HG03378 (cell line): Measurements from ENCODE around the gene MAPKAP1.

Experiments used
- ATAC-seq: cut with Tn5 transposase; IDR thresholded peaks from one replicate; pipeline ENCODE4 v1.9.1; 2021; ENCODE audit warnings: mild to moderate bottlenecking, moderate library complexity; ENCODE audit not compliant: unreplicated experiment

The MAPKAP1 gene

DNA sequence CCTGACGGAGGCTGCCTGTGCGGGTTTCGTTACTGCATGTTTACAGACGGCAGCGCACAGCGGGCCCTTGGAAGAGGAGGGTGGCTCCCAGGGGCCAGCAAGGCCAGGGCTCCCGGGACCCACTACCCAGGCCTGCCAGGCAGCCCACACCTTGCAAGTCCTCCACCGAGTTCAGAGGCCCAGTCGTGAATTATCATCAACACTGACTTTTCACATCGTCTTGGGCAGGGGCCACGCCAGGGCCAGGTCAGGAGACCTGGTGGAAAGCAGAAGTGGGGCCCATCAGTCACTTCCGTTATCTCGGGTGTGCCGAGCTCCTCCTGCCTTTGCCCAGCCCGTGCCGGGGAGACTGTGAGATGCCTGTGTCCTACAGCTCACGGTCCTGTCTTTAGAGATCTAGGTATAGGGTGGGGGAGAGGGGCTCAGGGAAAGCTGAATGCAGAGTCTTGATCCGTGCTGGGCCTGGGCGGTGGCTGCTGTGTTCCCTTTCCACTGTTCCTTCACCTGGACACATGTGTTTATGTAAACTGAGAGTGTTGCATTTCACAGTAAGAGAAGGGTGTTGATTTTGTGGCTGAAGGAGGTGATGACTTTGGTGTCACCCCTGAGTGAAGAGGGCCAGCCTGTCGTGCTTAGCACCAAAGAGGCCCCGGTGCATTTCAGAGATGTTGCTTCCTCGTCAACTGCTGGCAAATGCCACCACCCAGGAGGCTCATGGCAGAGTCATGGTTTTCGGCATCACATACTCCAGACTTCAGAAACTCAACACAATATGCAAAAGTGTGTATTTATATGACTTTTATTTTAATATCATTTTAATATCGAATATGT, 270.2 kb downstream of the MAPKAP1 start:
- ATAC-seq = no peak

GRCh38 chr9:125435776-125436612, 271.0 kb downstream of the MAPKAP1 start:
- ATAC-seq = no peak

- ATAC-seq = no peak
Measured at GRCh38 chr9:125434986-125435775, 271.8 kb downstream of the MAPKAP1 start.

DNA sequence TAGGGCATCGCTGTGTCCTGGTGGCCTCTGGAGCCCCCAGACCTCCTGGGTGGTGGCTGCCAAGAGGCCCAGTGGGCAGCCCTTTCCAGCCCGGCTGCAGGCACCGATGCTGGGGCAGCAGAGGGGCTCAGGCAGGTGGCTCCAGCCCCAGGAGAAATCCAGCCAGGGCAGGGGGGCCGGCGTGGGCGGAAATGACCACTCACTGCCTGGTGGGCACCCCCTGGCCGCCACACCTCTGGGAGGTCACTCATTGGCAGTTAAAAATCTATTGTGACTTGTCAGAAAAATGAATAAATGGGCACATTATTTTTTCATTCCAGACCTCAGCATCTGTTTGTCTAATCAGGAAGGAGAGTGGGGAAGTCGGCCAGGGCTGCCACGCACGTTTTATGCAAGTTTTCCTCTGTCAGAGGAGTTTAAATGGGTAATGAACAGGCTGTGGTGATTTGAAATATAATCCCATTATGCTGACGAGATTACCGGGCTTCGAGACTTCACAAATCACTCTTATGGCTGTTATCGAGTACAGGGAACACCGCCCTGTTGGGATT, 273.5 kb downstream of the MAPKAP1 start:
- no peak for ATAC-seq

GRCh38 chr9:125432715-125433385, 274.2 kb downstream of the MAPKAP1 start:
- ATAC-seq = no peak

GRCh38 chr9:125431741-125432271, 275.2 kb downstream of the MAPKAP1 start:
- no peak for ATAC-seq

- ATAC-seq = no peak
Measured at GRCh38 chr9:125431012-125431305, 276.0 kb downstream of the MAPKAP1 start.

DNA sequence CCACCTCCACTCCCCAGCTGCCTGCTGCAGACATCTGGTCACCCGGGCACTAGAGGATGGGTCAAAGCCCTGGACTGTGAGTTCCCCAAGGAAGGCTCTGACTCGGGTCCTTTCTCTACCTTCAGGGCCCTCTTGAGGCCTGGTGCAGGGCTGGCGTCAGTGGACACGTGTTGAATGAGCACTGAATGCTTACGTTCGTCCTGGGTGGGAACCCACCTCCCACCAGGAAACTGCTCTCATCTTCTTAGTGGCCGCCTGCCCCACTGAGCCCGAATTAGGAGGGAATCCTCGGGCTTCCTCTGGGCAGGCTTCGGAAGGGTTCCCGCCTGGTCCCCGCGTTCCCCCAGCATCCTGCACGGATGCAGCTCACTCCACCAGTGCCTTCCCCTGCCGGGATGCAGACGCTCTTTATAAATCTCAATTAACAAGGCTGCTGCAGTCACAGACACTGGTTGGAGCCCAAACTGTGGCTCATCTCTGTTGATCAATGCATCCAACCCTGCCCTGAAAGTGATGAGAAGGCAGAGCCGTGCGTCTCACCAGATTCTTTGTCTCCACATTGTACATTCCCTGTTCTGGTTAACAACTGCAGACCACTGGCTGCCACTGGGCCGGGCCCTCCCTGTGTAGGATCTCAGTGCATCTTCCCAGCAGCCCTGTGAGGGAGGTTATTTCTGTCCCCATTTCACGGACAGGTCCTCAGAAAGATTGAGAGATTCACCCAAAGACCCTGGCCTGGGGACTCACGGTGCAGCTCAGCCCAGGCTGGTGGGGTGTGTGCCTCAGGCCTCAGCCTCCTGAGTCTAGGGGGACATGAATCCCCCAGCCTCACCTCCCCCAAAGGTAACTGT, 276.6 kb downstream of the MAPKAP1 start:
- no peak for ATAC-seq

DNA sequence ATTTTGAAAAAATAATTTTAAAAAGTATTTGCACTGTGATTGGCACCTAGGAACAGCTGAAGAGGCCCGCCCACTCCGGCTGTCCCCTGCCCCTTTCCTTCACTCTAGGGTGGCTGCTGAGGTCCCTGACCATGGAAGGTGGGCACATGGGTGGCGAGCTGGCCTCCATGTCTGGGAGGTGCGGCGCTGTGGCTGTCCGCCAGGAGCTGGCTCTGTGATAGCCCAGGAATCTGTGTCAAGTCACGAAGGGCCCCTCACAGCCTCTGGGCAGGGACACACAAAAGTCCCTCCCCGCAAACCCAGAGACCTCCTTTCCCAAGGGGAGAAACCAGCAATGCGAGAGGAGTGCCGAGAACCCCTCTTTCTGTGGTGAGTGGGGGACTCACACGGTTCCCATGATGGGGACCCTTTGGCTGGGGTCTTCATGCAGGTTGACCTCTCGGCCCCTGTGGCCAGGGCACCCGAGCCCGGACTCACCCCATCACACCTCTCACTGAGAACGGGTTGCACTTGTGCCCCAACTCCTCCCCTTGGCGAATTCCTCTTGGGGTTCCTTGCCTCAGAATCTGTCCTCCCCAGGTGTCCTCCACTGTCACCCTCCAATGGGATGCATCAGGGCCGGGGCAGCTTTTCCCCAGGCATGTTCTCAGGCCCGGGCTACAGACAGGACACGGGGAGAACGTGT, 277.4 kb downstream of the MAPKAP1 start:
- no peak for ATAC-seq

- ATAC-seq = no peak
Measured at GRCh38 chr9:125428902-125429467, 278.0 kb downstream of the MAPKAP1 start.

DNA sequence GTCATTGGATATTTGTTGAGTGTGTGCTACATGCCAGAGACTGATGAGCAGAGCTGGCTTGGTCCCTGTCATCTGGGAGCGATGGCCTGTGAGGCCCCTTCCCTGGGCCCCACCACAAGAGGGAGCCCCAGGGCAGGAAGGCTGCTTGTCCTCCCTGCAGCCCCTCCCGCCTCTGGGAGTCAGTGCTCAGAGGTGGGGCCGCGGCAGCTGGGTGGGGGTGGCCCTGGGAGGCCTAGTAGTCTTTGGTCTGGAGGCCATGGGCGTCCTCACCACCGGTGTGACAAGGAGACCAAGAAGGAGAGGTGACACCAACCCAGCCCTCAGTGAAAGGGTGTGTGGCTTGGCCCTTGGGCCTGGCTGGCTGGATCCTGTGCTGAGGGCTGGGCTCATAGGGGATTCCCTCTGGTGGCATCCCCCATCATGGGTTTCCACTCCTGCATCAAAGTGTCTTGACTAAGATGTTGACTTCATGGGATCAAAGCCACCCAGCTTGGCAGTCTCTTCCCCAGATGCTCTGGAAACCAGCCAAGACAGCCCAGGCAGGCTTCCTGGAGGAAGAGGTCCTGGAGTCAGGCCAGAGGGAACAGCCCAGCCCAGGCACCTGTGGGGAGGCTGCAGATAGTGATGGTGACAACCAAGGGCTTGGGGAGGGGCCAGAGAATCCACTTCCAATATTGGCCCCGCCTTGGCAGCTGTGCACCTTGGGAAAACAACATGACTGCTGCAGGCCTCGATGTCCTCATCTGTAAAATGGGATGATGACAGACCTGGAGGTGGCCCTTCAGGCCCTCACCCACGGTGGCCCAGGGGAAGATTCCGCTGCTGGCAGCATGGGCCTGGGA, 278.7 kb downstream of the MAPKAP1 start:
- ATAC-seq = no peak

DNA sequence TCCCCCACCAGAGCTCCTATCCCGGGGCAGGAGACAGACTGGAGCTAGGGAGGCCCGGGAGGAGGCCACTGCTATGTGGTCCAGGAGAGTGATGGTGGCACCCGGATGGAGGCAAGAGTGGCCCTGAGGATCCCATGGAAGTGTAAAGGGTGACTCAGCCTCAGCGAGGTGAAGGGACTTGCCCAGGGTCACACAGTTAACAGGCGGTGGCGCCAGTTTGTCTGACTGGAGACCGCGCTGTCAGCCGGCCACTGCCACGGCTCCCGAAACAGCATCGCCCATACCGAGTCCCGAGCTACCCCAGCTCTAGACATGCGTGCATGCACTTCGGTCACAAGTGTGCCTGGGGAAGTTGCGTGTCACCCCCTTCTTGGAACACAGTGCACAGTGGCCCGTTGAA, 279.5 kb downstream of the MAPKAP1 start:
- no peak for ATAC-seq

- no peak for ATAC-seq
Measured at GRCh38 chr9:125426926-125427325, 280.1 kb downstream of the MAPKAP1 start.

DNA sequence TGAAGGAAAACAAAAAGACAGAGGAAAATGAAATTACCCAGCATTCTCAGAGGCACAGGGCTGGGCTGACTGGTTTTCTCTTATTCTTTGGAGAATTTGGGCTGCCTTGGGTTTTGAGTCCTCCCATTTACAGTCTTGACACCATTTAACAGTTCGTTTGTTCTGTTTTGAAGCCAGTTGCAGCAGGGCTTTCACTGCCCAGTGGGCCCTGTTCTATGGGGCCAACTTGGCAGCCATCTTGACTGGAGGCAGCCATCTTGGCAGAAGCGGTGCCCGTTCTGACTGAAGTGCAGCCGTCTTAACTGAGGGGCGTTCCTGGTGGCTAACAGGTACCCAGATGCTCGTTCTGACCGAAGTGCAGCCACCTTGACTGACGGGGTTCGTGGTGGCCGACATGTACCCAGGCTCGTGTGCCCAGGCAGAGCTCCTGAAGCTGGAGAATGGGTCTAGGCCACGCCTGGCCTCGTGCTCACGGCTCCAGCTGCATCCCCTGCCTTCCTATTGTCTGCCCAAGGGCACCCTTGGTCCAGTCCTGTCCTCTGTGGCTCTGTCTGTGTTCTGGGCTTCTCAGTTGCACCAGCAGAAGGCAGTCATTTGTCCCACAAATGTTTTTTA, 281.0 kb downstream of the MAPKAP1 start:
- no peak for ATAC-seq

- no peak for ATAC-seq
Measured at GRCh38 chr9:125425170-125425897, 281.7 kb downstream of the MAPKAP1 start.

DNA sequence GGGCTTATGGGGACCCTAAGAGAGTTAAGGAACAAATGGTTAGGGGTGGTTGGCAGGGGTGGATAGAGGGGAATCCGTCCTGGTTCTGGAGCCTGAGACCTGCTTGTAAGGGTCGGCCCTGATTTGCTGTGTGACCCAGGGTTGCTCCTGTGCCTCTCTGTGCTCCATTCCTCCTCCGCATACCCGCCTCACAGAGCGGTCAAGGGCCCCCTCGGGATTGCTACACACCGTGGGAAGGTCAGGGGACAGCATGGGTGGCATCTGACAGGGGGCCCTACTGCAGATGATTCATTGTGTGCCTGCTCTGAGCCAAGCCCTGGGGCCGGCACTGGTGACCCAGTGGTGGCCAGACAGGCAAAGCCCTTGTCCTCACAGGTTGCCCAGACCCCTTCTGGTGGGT, 283.0 kb downstream of the MAPKAP1 start:
- ATAC-seq = no peak

GRCh38 chr9:125422853-125423252, 284.2 kb downstream of the MAPKAP1 start:
- no peak for ATAC-seq
